GM18511 (cell line): Measurements from ENCODE around the gene MRO.

Experiments used
- ATAC-seq: cut with Tn5 transposase; IDR thresholded peaks from one replicate; pipeline ENCODE4 v1.9.1; 2021; ENCODE audit warnings: mild to moderate bottlenecking, moderate library complexity; ENCODE audit not compliant: unreplicated experiment

Gene MRO

GRCh38 chr18:50748243-50749229 is 71.3 kb downstream of the MRO start:
- ATAC-seq, result no peak

- no peak for ATAC-seq
Measured at GRCh38 chr18:50747849-50748242, 72.0 kb downstream of the MRO start.

DNA sequence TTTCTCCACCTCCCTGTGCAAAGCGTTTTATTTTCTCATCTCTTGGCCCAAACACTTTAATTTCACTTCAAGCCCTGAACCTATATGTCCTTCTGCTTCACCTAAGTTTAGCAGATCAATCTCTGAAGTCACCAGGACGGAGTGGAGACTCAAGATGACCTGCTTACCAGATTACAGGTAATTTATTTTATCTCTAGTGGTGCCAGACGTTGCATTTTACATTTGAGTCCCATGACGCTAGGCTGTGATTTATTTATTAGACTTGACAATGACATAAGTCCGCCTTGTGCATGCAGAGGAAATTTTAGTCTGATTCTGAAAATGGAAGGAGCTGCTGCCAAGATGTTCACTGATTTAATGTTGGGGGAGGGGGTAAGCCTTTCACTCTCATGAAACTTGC is 73.9 kb downstream of the MRO start:
- ATAC-seq, result no peak
